GM18520 (cell line): ENCODE data around the gene MSS51.

ENCODE experiments used
- ATAC-seq: cut with Tn5 transposase; IDR thresholded peaks from one replicate; pipeline ENCODE4 v1.9.1; 2021; ENCODE audit not compliant: unreplicated experiment

Gene MSS51

DNA sequence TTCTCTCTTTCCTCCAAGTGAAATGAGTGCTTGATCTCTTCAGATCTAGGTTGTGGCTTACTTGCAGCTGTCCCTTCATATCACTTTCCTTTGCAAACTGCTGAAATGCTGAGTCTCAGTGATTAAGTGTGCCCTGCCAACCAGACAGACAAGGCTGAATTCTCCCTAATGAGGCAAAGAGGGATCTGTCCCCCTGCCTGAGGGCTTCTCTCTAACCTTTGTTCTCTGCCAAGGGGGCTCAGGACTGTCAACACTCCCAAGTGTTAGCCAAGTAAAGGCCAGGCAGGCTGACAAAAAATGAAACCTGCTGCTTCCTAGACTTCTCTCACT, at the start of gene MSS51:
Gene MSS51 (minus strand): TSS at position 24 of the 330 bp plus-strand sequence. CDS start 5,277 bp downstream, outside the sequence.
- no peak for ATAC-seq

DNA sequence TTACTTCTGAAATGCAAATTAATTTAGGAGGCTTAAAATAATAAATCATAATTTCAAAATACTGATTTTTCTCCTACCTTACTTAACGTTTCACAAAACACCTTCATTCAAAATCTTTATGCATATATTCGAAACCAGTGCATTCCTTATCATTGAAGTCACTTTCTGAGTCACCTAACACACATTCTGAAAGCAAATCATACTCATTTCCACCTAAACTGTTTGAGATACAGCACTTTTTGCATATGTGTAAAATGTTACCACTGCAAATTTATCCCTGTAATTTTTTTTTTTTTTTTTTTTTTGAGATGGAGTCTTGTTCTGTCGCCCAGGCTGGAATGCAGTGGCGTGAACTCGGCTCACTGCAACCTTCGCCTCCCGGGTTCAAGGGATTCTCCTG, 46.8 kb upstream of the MSS51 start:
- ATAC-seq, result no peak

- no peak for ATAC-seq
These were observed 45.3 kb upstream of the MSS51 start for GRCh38 chr10:73478636-73479035.

DNA sequence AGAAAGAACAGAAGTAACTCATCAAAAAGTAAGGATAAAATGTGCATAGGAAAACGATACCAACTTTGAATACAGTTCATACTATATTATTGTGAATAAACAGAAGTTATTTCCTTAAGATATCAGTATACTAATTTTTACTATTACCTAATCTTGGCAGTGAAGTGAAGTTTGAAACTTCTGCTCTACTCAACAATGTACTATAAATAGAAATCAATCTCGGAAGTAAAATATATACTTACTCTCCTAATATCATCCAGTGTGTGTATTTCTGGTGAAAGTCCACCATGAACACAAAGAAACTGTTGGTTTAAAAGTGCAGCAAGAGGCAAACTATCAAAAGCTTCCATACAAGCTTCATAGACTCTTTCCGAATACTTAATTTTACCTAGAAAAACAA, 37.9 kb upstream of the MSS51 start:
- ATAC-seq, result no peak

DNA sequence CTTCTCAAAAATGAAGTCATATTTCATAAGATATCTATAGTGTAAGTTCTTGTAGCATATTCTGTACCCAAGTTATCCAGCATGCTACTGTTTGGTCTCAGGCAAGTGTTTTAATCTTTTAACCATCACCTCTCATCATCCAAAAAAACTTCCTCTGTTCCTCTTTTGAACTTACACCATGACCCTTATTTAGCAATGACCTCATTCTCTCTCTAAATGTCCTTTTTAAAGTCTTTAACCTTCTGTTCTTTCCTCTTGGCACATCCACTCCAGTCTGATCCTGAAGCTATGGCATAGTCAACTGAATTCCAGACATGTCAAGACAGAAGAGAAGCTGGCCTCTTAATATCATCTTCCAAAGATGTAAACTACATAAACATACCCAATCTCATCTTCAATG, 36.2 kb upstream of the MSS51 start:
- ATAC-seq, result no peak

DNA sequence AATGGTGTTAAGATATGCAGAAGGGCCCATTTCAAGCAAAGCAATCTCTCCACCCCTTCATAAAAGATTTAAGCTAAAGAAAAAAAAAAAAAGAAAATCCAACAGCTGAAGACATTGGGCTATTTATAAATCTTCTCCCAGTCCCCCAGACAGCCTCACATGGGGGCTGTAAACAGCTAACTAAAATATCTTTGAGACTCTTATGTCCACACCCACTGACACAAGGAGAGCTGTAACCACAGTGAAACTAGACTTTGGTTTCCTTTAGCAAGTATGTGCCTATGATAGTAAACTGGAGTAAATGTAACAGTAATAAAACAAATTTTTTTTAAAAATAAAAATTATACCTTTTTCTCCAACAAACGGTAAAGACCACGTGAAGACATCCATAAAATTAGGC, 33.8 kb upstream of the MSS51 start:
- no peak for ATAC-seq

DNA sequence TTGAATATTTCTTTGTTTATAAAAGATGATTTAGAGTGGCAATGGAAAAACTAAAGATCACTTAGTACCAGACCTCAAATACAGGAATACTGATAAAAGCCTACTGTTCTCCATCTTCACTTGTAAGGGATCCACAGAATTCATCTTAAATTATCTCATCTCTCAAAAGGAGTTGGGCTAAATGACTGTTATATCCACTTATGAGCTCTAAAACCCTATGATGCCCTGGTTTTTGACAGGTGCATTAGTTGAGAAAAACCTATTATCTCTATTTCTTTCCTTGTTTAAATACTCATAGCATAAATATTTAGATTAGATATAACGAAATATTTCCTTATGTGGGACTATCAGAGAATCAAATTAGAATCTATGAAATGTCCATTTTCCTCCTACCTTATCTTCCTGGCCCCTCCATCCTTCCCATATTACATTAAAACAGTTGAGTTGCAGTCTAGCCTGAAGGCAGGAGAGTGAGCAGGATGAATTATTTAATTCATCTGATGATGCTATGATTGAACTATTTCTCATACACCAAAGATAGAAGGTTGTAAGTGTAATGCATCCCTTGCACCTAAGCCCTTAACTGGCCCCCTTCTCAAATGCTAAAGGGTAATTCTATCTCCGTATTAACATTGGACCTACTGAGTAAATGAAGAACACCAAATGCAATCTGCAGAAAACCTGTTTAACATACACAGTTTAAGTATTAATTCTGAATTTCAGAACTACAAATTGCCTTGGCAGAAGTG, 32.8 kb upstream of the MSS51 start:
- no peak for ATAC-seq

DNA sequence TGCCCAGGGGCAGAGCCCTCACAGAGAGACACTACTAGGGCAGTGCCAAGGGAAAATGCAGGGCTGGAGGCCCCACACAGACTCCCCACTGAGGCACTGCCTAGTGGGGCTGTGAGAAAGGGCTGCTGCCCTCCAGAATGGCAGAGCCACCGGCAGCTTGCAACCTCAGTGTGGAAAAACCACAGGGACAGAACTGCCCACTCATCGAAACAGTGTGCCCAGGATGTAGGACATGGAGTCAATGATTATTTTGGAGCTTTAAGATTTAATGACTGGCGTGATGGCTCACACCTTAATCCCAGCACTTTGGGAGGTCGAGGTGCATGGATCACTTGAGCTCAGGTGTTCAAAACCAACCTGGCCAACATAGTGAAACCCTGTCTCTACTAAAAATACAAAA, 27.5 kb upstream of the MSS51 start:
- ATAC-seq, result no peak

DNA sequence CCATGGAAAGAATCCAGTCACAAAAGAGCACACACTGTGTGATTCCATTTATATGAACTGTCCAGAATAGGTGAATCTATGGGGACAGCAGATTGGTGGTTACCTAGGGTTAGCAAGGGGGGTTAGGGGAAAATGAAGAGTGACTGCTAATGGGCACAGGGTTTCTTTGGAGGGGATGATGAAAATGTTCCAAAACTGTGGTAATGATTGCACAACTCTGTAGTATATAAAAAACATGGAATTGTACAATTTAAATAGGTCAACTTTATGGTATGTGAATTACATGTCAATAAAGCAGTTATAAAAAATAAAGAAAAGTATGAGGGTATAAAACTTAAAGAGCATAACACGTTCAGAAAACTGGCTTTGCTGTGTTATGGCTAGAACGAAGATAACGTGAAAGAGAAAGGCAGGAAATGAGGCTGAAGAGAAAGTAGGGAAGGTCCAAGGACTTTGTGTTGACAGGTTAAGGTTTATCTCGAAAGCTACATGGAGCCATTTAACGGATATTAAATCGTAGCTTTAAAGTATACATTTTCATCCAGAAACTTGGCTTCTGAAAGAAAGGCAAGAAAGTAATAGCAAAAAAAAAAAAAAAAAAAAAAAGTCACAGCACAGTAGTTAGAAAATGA, 26.4 kb upstream of the MSS51 start:
- no peak for ATAC-seq

GRCh38 chr10:73456187-73456890, 23.0 kb upstream of the MSS51 start:
- ATAC-seq, result no peak

- no peak for ATAC-seq
These were observed 15.8 kb upstream of the MSS51 start for GRCh38 chr10:73449113-73449512.

GRCh38 chr10:73448384-73448783, 15.0 kb upstream of the MSS51 start:
- ATAC-seq, result no peak

GRCh38 chr10:73446926-73447325, 13.6 kb upstream of the MSS51 start:
- no peak for ATAC-seq

DNA sequence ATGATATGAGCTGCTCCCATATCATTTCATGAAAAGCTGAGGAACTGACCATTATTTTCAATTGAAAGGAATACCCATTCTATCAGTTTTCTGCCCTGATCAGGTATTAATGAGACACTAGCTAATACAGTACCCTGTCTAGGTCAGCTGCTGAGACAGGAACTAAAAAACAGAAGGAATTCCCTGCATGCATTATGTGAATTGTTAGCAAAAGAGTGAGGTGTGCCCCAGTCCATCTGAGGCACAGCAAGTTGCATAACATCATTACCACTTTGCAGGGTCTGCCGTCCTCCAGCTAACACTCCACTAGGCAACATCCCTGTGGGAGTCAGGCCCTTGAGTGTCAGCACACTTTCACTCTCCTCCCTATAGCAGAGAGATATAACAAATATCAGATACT, 11.1 kb upstream of the MSS51 start:
- ATAC-seq, result no peak

DNA sequence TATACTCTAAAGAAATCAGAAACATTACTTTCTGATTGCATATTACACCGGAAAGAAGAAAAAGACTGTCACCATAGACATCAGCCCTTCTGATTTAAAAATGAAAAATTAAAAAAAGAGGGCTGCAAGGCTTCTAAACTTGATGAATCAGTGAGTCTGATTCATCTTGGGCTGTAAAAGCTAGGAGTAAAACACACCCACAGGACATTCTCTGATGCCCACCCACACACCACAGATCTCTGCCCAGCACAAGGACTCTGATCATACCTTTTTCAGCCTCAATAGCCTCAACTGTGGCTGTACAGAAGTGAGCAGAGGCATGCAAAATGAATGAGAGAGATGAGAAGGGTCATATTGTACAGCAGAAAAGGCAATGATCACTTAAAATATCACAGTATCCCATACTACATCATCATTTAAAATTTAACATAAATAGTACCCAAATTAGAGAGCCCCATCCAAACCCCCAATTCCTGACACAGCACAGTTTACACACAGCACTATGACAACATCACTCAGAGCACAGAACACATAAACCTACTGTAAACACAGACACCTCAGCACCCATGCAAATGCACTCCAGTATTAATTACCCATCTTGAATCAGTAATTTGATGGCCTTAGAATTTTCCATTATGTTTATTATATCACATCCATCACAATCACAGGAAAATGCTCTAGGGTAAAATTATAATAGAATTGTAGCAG, 6.4 kb upstream of the MSS51 start:
- no peak for ATAC-seq

GRCh38 chr10:73439055-73439454, 5.7 kb upstream of the MSS51 start:
- no peak for ATAC-seq

DNA sequence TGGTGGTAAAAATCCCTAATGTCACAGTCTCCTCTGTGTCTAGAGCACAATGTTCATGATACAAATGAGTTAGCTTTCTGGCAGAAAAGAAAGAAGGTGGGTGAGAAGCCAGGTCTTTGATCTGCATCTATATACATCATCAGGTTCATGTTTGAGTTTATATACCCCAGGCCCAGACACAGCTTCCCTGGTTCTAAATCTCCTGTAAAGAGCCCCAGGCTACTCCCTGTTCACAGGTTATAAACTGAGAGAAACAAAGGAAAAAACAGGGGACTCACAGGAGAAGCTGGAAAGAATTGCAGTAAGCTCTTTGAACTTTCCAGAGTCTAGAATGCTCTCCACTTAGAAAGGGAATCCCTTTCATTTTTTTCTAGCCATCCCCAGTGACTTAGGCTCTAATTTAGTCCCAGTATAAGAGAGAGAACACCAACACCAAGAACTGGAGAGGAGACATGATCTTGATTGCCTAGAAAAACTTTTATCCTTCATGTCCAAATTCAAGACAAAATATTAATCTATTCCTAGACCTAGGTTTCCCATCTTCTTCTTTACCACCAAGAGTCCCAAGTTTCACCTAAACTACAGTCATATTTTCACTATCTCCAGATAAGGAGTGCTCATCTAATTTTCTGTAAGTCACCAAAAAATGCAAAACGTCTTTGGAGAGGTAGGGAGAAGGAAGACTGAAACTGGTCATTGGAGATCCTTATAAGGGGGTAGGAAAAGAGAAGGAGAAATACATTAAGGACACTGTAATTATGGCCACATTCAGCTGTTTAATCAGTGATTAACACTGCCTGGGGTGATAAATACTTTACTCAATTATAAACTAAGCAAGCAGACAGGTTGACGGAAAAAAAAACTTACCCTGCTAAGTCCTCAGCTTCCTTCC, 469 bp downstream of the MSS51 start:
- ATAC-seq, result no peak

- no peak for ATAC-seq
These were observed 7.0 kb downstream of the MSS51 start for GRCh38 chr10:73426318-73426717.

- no peak for ATAC-seq
These were observed 8.9 kb downstream of the MSS51 start for GRCh38 chr10:73424478-73424877.

GRCh38 chr10:73423309-73423708, 10.1 kb downstream of the MSS51 start:
- ATAC-seq, result no peak

GRCh38 chr10:73416571-73416970, 16.8 kb downstream of the MSS51 start:
- ATAC-seq, result no peak
